NT2/D1 (cell line): ENCODE data around the gene ABCD3.
"Not testable (repeated sequence)": the region's sequence is repeated elsewhere in the genome, so short reads cannot be mapped to it uniquely, and the experiment has no call there.

Source experiments
- DNase-seq: peaks from one replicate; pipeline ENCODE4 v3.0.0-alpha.2; 2011; ENCODE audit warnings: low read depth, low spot score
- H3K27me3 ChIP-seq: 2 replicates; pipeline ENCODE4 v1.6.0; 2011; ENCODE audit warnings: mild to moderate bottlenecking; ENCODE audit not compliant: insufficient read length, insufficient read depth
- H3K36me3 ChIP-seq: 2 replicates; pipeline ENCODE4 v1.6.1; 2011; ENCODE audit warnings: mild to moderate bottlenecking, low read length, mixed read lengths; ENCODE audit not compliant: insufficient read depth, insufficient read length
- H3K4me1 ChIP-seq: 2 replicates; pipeline ENCODE4 v1.5.1; 2011; ENCODE audit not compliant: insufficient read depth, insufficient read length
- H3K4me3 ChIP-seq: 2 replicates; pipeline ENCODE4 v1.5.1; 2011; ENCODE audit warnings: low read depth; ENCODE audit not compliant: insufficient read length
- H3K9ac ChIP-seq: 2 replicates; pipeline ENCODE4 v1.6.0; 2011; ENCODE audit warnings: low read depth; ENCODE audit not compliant: insufficient read length
- H3K9me3 ChIP-seq: 2 replicates; pipeline ENCODE4 v1.5.1; 2011; ENCODE audit warnings: mild to moderate bottlenecking, low read length; ENCODE audit not compliant: insufficient read depth
- SUZ12 ChIP-seq: IDR thresholded peaks from 2 replicates; pipeline ENCODE4 v1.6.1; 2011; ENCODE audit not compliant: insufficient read length, insufficient read depth; ENCODE audit errors: extremely low read depth
- YY1 ChIP-seq: IDR thresholded peaks from 2 replicates; pipeline ENCODE4 v1.6.1; 2011; ENCODE audit not compliant: insufficient read length, insufficient read depth
- ZNF274 ChIP-seq: IDR thresholded peaks from 2 replicates; pipeline ENCODE4 v1.6.1; 2011; ENCODE audit warnings: mild to moderate bottlenecking, low read depth, low read length

Gene ABCD3

DNA sequence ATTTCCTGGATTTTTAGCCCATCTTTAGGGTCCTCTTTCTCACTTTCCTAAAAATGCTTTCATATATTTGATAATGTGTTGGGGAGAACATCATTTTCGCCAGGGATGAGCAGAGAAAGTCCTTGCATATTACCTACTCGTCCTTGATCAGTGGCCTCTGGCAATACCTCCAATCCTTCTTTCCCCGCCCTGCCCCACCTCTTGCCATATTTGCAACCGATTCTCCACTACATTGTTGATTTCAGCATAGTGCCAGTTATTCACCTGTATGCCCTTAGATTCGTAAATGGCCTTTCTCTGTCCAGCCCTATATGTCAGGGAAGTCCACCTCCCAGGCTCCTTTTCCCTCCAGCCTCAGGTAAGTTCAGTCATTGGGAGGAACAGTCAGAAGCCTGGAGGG, 136.9 kb downstream of the ABCD3 start:
- TF ChIP-seq YY1 (no peak), ZNF274 (no peak), SUZ12 (no peak)
- Histone ChIP-seq H3K4me1 (peaks cover 19% of the 10 kb centered on the region), H3K9me3 (no peaks in the 10 kb centered on the region), H3K36me3 (no peaks in the 10 kb centered on the region), H3K27me3 (peaks cover 2% of the 10 kb centered on the region), H3K4me3 (no peak overlapping the region), H3K9ac (no peak overlapping the region)
- no peak for DNase-seq

DNA sequence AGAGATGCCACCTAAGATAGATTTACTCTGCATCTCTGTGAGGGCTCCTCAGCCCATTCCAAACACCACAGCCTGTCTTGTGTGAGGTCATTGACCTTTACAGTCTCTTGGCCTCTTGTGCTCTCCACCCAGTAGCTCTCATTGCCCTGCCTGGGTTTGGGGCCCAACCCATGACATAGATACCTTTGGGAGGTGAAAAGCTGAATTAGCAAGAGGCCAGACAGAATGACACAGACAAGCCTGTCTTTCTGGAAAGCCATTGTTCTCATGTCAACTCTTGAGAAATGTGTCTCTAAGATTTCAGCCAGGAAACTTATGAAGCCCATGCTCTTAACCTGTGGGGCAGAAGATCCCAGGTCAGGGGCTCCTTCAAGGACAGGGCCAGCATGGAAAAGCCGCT, 141.7 kb downstream of the ABCD3 start:
- no peak overlapping the region for H3K4me3 ChIP-seq
- H3K9me3 ChIP-seq, result no peaks in the 10 kb centered on the region
- TF ChIP-seq ZNF274 (no peak), SUZ12 (no peak), YY1 (no peak)
- no peak for DNase-seq
- no peak overlapping the region for H3K9ac ChIP-seq
- no peaks in the 10 kb centered on the region for H3K36me3 ChIP-seq
- H3K4me1 ChIP-seq, result peaks cover 6% of the 10 kb centered on the region
- H3K27me3 ChIP-seq, result no peaks in the 10 kb centered on the region

DNA sequence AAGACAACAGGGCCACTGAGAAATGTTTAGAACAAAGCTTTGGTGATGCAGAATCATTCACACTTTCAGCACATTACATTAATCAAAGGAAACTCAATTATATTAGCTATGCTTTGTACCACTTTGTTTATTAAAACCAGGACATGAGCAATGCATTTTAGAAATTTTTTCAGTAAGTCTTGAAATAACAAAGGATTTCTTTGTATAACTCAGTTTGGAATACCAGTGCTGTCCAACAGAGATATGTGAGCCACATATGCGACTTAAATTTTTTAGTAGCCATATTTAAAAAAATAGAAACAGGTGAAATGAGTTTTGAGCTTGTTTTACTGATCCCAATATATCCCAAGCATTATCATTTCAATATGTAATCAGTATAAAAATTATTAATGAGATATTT, 142.1 kb downstream of the ABCD3 start:
- Histone ChIP-seq H3K4me1 (peaks cover 2% of the 10 kb centered on the region), H3K36me3 (no peaks in the 10 kb centered on the region), H3K9ac (no peak overlapping the region), H3K4me3 (no peak overlapping the region), H3K9me3 (no peaks in the 10 kb centered on the region), H3K27me3 (no peaks in the 10 kb centered on the region)
- TF ChIP-seq SUZ12 (no peak), ZNF274 (no peak), YY1 (no peak)
- no peak for DNase-seq

DNA sequence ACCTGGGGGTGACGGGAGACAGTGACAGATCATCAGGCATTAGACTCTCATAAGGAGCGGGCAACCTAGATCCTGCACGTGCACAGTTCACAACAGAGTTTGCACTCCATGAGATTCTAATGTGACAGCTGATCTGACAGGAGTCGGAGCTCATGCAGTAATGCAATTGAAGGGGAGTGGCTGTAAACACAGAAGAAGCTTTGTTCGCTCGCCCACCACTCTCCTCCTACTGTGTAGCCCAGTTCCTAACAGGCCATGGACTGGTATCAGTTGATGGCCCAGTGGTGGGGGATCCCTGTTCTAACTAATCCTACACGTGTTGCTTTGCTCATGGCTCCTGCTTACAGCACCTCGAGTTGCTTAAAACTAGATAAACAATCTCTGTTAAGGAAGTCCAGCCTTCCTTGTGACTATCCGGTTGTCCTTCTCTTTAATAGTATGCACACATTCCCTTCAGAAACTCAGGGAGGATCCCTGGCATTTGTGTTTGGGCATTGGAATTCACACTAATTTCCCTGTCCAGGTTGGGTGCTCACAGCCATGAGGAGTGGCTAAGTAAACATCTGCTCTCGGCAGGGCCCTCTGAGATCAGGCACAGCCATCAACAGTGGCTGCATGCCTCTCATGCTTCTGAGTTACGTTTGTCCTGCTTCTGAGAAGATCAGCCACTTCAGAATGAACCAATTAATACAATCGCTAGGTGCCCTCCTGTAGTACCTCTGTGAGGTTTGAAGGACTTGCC, 144.5 kb downstream of the ABCD3 start:
- Histone ChIP-seq H3K9me3 (peaks cover 9% of the 10 kb centered on the region; the same call in 1 of the 2 replicates), H3K36me3 (no peaks in the 10 kb centered on the region), H3K9ac (no peak overlapping the region), H3K27me3 (no peaks in the 10 kb centered on the region), H3K4me1 (no peaks in the 10 kb centered on the region), H3K4me3 (no peak overlapping the region)
- no peak for DNase-seq
- TF ChIP-seq SUZ12 (no peak), ZNF274 (no peak), YY1 (no peak)

DNA sequence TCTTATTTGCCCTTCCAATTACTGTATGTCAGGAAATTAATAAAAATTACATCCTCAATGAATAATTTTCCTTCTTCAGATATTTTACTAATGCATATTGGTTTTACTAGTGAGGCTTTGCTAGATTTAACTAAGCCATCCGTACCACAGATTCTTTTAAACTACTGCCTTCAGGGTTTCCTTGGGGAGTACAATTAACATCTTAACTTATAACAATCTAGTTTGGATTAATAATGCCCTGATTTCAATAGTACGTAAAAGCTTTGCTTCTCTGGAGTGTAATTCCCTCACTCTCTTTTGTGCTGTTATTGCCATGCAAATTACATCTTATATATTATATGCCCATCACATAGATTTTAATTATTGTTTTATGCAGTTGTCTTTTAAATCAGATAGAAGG, 147.7 kb downstream of the ABCD3 start:
- Histone ChIP-seq H3K9me3 (peaks cover 26% of the 10 kb centered on the region; the same call in 1 of the 2 replicates), H3K4me1 (no peaks in the 10 kb centered on the region), H3K27me3 (no peaks in the 10 kb centered on the region), H3K36me3 (no peaks in the 10 kb centered on the region), H3K4me3 (no peak overlapping the region), H3K9ac (no peak overlapping the region)
- no peak for DNase-seq
- no peak for TF ChIP-seq SUZ12
- no peak for TF ChIP-seq YY1
- no peak for TF ChIP-seq ZNF274

DNA sequence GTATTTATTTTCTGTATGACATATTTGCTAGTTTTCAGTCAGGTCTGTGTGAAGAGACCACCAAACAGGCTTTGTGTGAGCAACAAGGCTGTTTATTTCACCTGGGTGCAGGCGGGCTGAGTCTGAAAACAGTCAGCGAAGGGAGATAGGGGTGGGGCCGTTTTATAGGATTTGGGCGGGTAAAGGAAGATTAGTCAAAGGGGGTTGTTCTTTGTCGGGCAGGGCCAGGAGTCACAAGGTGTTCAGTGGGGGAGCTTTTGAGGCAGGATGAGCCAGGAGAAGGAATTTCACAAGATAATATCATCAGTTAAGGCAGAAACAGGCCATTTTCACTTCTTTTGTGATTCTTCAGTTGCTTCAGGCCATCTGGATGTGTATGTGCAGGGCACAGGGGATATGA, 148.2 kb downstream of the ABCD3 start:
- not testable (repeated sequence) for DNase-seq, H3K4me1 ChIP-seq, H3K4me3 ChIP-seq, H3K9ac ChIP-seq, H3K36me3 ChIP-seq, H3K27me3 ChIP-seq
- peaks cover 26% of the 10 kb centered on the region; the same call in 1 of the 2 replicates for H3K9me3 ChIP-seq

DNA sequence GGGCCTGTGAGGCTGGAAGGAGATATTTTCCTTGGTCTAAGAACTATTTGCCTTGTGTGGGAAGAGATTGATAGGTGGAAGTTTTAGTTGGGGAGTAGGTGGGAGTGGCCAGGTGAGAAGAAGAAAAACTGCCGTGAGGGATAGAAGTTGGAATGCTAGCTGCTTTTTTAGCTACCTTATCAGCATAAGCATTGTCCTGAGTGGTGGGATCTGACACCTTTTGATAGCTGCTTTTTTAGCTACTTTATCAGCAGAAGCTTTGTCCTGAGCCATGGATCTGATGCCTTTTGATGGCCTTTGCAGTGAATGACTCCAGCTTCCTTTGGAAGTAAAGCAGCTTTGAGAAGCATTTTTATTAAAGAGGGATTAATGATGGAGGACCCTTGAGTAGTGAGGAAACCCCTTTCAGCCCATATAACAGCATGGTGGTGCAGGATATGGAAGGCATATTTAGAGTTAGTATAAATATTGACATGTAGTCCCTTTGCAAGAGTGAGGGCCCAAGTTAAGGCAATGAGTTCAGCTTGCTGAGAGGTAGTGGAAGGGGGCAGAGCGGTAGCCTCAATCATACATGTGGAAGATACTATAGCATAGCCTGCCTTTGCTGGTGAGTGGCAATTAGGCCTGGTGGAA, 149.9 kb downstream of the ABCD3 start:
- not testable (repeated sequence) for H3K9ac ChIP-seq, H3K4me3 ChIP-seq, H3K36me3 ChIP-seq, H3K4me1 ChIP-seq, H3K27me3 ChIP-seq, DNase-seq
- H3K9me3 ChIP-seq, result peaks cover 35% of the 10 kb centered on the region
